Cerebellar nuclear complex (tissue), 1 donor: ENCODE data around the gene ARHGAP9.
"Not testable (repeated sequence)": the region's sequence is repeated elsewhere in the genome, so short reads cannot be mapped to it uniquely, and the experiment has no call there.

Experiments
- DNase-seq, 2 experiments: peaks; one replicate each; lab custom pipeline; 2025; lab: John Stamatoyannopoulos, UW

ARHGAP9 gene

DNA sequence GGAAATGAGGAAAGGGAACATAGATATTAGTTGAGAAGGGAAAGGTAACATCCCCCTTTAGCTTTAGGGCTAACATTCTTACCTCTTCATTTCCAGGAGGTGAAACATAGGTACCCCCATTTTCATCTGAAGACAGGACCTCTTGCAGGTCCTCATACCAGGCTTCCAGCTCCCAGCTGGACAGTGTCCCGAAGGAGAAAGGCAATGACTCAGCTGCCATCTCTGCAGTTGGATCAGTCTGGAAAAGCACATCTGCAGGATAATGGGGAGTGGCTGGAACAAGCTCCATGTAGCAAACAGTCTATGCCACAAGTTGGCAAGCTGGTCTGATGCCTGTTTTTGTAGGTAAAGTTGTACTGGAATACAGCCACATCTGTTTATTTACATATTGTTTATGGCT, 37.5 kb upstream of the ARHGAP9 start:
- DNase-seq, result no peak

DNA sequence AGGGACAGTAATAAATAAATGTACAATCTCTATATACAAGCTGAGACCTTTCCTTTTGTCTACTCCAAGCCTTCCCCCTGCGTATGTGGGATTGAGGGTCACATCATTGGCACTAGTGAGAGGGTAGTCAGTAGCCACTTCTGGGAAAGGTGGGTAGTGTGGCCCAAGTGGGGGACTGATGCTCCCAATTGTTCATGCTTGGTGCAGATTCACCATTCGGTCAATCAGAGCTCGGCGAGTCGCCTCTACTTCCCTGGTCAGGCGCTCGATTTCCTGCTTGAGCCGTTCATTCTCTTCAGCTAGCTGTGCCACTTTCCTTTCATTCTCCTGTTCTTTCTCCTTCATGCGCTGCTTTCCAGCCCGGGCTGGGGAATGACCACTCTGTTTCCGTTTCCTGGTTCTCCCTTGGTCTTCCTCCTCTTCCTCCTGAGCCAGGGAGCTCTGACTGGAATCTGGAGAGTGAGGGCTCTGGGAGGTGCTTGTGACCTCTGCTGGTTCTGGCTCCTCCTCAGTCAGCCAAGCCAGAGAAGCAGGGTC, 37.0 kb upstream of the ARHGAP9 start:
- no peak for DNase-seq

DNA sequence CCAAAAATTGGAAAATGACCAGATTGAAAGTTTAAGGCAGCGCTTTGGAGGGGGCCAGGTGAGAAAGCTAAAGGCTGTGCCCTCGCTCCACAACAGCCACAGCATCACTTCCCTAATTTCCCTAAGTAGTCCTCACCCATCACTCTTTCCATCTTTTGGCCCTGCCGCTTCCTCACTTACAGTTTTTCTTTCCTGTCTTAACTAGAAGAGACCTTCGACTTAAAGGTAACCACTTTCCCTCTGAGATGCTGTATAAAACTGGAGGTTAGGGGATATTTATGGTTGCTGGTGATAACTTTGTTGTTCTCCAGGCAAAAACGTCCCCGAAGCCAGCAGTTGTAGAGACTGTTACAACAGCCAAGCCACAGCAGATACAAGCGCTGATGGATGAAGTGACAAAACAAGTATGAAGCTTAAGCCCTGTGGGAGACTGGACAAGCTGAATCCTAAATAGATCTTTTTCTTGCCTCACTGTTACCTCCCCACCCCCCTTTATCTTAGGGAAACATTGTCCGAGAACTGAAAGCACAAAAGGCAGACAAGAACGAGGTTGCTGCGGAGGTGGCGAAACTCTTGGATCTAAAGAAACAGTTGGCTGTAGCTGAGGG, 36.4 kb upstream of the ARHGAP9 start:
- DNase-seq, result no peak

DNA sequence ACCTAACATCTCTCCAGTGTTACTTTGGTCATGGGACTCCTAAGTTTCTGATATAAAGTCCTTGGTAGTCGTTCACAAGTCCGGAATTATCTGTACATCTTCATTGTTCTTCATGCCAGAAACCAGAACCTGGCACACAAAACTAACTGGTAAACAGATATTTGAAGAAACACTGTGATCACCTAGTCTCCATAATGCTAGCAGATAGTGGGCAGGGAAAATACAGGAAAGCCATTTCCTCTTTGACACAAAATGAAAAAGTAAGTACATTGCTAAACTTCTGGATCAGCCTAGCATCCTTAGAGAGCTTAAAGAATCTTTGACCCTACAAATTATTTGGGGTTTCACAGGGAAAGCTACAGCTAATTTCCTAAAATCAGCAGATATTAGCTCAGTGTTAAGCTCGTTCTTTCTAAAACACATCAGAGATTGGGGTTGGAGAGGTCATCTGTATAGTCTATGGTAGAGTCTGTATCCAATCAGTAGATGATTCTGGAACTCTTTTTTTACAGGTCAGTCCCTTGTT, 35.8 kb upstream of the ARHGAP9 start:
- no peak for DNase-seq

DNA sequence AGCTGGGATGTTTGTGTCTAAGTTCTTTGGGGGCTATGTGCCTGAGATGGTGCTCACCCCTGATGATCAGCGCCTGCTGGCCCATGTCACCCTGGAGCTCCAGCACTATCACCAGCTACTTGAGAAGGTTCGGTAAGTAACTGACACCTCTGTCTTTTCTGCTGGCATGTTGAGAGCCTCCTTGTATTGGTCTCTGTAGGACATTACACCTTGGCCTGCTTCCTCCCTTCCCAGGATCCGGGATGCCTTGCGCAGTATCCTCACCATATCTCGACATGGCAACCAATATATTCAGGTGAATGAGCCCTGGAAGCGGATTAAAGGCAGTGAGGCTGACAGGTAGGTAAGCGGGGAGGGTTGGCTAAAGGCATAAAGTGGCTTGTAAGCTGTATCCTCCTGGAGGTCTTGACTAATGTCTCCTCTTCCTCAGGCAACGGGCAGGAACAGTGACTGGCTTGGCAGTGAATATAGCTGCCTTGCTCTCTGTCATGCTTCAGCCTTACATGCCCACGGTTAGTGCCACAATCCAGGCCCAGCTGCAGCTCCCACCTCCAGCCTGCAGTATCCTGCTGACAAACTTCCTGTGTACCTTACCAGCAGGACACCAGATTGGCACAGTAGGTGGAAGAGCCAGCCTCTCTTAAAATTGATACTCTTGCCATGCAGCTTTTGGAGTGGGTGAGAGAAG, 35.2 kb upstream of the ARHGAP9 start:
- DNase-seq, result no peak

DNA sequence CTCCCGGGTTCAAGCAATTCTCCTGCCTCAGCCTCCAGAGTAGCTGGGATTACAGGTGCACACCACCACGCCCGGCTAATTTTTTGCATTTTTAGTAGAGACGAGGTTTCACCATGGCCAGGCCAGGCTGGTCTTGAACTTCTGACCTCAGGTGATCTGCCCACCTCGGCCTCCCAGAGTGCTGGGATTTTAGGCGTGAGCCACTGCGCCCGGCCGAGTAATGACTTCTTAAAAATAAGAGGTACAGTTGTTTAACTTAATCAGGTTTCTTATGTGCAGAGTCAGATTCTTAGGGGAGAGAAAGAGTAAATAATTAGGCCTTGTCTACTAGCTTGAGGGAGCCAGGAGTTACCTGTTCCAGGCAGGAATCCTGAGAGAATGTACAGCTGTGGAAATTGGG, 34.6 kb upstream of the ARHGAP9 start:
- DNase-seq, result not testable (repeated sequence)

DNA sequence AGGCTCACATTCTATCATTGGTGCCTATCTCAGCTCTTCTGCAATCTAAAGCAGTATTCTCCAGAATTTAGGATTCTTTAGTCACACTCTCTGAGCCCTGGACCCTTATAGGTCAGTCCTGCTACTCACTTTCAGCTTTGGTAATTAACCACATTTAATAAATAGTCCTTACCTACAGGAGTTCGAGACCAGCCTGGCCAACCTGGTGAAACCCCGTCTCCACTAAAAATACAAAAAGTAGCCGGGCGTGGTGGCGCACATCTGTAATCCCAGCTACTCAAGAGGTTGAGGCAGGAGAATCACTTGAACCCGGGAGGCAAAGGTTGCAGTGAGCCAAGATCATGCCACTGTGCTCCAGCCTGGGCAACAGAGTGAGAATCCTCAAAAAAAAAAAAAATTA, 34.0 kb upstream of the ARHGAP9 start:
- not testable (repeated sequence) for DNase-seq

DNA sequence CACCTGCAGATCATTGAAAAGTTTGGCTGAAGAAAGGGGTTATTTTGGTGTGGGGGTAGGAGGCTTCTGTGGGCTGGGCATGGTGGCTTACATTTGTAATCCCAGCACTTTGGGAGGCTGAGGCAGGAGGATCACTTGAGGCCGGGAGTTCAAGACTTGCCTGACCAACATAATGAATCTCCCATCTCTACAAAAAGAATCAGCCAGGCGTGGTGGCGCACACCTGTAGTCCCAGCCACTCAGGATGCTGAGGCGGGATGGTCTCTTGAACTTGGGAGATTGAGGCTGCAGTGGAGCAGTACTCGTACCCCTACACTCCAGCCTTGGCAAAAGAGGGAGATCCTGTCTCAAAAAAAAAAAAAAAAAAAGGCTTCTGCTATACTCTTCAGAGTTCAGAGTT, 33.6 kb upstream of the ARHGAP9 start:
- DNase-seq, result no peak

DNA sequence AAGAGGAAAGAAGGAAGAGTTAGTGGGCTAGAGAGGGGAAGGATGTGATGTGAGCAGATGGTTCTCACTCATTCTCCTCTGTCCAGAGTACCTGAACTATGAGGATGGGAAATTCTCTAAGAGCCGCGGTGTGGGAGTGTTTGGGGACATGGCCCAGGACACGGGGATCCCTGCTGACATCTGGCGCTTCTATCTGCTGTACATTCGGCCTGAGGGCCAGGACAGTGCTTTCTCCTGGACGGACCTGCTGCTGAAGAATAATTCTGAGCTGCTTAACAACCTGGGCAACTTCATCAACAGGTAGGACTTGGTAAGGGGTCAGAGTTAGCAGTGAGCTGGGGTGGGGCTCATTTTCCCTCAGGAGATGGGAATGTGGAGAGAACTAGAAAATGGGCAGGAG, 33.0 kb upstream of the ARHGAP9 start:
- no peak for DNase-seq

DNA sequence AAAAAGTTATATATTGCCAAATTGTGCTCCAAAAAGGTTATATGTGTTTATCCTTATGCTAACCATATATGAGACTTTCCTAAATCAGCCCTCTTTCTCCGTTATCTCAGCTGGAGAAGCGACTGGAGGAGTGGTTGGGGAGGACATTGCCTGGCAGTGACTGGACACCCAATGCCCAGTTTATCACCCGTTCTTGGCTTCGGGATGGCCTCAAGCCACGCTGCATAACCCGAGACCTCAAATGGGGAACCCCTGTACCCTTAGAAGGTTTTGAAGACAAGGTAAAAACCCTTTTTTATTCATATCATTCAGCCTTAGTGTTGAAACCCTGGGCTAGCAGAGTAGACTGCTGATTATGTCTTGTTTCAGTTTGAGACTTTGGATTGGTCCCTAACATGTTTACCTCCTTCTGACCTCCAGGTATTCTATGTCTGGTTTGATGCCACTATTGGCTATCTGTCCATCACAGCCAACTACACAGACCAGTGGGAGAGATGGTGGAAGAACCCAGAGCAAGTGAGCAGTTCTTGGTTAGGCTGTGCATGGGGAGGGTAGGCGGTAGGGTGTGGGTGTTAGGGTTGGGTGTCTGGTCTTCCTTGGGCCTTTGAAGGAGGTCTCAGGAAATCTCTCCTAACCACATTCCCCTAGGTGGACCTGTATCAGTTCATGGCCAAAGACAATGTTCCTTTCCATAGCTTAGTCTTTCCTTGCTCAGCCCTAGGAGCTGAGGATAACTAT, 32.1 kb upstream of the ARHGAP9 start:
- DNase-seq, result no peak

DNA sequence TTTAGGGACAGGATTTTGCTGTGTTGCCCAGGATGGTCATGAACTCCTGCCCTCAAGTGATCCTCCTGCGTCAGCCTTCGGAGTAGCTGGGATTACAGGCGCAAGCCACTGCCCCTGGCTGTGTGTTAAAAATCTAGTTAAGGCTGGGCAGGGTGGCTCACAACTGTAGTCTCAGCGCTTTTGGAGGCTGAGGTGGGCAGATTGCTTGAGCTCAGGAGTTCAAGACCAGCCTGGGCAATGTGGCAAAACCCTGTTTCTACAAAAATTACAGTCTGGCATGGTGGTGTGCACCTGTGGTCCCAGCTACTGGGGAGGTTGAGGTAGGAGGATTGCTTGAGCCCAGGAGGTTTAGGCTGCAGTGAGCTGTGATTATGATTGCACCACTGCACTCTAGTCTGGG, 31.5 kb upstream of the ARHGAP9 start:
- DNase-seq, result no peak

DNA sequence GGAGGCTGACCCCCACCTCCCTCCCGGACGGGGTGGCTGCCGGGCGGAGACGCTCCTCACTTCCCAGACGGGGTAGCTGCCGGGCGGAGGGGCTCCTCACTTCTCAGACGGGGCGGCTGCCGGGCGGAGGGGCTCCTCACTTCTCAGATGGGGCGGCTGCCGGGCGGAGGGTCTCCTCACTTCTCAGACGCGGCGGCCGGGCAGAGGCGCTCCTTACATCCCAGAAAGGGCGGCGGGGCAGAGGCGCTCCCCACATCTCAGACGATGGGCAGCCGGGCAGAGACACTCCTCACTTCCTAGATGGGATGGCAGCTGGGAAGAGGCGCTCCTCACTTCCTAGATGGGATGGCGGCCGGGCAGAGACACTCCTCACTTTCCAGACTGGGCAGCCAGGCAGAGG, 28.1 kb upstream of the ARHGAP9 start:
- not testable (repeated sequence) for DNase-seq

DNA sequence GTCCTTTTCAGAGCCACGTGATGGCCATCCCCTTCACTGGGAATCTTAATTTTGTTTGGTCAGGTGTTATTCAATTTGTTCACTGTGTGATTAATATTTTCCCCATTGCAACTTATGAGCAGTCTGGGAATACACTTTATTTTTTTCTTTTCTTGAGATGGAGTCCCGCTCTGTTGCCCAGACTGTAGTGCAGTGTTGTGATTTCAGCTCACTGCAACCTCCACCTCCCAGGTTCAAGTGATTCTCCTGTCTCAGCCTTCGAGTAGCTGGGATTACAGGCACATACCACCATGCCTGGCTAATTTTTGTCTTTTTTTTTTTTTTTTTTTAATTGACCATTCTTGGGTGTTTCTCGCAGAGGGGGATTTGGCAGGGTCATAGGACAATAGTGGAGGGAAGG, 26.9 kb upstream of the ARHGAP9 start:
- DNase-seq, result not testable (repeated sequence)

DNA sequence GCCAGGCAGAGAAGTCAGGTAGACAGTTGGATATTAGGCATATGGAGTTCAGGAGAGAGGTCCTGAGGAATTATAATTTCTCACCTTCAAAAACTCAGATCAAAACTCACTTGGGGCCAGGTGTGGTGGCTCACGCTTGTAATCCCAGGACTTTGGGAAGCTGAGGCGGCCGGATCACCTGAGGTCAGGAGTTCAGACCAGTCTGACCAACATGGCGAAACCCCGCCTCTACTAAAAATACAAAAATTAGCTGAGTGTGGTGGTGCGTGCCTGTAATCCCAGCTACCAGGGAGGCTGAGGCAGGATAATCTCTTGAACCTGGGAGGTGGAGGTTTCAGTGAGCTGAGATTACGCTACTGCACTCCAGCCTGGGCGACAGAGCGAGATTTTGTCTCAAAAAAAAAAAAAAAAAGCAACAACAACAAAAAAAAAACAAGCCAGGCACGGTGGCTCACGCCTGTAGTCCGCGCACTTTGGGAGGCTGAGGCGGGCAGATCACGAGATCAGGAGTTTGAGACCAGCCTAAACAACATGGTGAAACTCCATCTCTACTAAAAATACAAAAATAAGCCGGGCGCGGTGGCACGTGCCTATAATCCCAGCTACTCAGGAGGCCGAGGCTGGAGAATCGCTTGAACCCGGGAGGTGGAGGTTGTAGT, 22.8 kb upstream of the ARHGAP9 start:
- DNase-seq, result not testable (repeated sequence)

DNA sequence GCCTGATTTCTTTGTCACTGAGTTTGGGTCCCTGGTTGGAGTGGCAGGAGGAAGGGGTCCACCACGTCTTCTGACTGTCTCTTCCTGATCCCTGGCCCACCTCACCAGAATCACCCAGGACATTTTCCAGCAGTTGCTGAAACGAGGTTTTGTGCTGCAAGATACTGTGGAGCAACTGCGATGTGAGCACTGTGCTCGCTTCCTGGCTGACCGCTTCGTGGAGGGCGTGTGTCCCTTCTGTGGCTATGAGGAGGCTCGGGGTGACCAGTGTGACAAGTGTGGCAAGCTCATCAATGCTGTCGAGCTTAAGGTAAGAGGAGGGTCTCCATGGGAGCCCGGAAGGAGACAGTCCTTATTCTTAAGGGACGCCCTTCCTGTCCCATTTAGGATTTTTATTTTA, 20.5 kb upstream of the ARHGAP9 start:
- DNase-seq, result no peak

DNA sequence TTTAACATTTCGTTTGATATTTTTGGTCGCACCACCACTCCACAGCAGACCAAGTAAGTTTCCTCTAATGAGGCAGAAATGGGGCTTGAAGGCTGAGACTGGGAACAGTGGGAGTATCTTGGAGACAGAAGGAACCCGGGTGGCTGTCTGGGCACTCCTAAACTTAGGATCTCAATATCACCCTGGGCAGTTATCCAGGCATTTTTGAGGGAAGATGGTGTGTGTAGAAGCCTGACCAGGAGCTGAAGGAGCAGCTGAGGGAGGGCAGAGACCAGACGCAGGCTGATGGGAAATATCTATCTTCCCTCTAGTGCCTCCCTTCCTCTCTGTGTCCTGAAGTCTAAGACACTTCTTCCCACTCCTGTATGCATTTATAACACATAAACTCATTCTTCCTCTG, 18.9 kb upstream of the ARHGAP9 start:
- no peak for DNase-seq

DNA sequence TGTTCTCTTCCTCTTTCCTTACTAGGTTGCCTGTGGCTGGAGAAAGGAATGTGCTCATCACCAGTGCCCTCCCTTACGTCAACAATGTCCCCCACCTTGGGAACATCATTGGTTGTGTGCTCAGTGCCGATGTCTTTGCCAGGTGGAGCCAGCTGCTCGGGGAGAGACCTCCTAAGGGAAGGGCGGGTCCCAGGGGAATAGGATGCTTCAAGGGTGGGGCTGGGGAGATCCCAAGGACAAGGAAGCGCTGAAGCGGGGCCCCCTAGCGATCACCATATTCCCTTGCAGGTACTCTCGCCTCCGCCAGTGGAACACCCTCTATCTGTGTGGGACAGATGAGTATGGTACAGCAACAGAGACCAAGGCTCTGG, 18.5 kb upstream of the ARHGAP9 start:
- no peak for DNase-seq

DNA sequence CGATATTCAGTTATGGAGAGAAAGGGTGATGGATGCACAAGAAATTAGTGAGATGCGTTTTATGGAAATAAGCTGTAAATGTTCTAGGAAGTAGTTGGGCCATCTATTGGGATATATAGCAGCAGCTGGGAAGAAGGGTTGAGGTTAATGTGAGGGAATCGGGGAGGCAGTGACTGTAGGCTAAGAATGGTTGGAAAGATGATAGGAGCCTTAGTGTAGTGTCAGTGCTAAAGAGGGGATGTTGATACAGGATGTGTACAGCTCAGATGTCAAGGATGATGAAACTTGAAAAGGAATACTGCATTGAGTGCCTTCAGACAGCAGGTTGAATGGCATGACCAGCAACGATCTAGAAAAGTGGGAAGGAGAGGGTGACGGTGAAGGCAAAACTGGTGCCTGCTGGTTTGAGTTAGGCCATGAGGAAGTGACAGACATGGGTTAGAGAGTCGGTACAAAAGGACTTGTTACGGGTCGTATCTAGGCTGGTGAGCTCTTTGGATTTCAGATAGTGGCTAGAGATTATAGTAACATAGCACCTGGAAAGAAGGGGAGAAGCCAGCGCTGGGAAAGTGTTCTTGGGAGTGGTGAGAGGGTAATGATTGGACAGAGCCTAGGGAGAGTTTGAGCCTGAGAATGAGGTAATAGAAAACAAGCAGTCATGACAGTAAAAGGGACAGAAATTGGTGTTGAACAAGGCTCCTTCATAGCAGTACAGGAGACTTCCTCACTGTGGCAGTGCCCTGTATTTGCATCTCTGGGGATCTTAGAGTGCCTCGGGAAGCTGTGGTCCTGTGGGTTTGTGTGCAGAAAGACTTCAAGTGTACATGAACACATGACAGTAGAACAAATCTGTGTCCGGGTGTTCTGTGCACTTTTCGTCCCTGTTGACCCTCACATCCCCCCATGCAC, 17.8 kb upstream of the ARHGAP9 start:
- no peak for DNase-seq

DNA sequence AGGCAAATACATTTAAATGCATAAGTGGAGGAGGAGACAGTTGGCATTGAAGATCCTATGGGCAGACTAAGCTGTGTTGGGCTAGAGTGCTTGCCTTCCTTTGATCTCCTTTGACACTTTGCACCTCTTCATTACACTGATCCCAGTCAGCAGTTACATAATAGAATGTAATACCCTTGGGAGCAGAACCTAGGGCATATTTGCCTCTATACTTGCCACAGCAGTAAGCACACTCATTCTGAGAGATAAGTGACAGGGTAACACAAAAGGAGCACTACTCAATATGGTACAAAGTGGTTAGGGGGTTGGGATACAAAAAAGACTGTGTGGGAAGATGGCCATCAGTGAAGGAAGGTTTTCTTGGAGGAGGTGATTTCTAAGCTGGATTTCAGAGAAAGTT, 17.2 kb upstream of the ARHGAP9 start:
- DNase-seq, result no peak

DNA sequence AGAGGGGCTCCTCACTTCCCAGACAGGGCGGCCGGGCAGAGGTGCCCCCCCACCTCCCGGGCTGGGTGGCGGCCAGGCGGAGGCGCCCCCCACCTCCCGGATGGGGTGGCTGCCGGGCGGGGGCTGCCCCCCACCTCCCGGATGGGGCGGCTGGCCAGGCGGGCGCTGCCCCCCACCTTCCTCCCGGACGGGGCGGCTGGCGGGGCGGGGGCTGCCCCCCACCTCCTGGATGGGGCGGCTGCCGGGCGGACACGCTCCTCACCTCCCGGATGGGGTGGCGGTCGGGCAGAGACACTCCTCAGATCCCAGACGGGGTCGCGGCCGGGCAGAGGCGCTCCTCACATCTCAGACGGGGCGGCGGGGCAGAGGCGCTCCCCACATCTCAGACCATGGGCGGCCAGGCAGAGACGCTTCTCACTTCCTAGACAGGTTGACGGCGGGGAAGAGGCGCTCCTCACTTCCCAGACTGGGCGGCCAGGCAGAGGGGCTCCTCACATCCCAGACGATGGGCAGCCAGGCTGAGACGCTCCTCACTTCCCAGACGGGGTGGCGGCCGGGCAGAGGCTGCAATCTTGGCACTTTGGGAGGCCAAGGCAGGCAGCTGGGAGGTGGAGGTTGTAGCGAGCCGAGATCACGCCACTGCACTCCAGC, 15.5 kb upstream of the ARHGAP9 start:
- DNase-seq, result not testable (repeated sequence)
